ENCODE results near the gene NPDC1. TPM values are rescaled to one million over a fixed set of nuclear protein-coding genes. Genes with fewer than 3 reads are reported as not detected.
"Not testable (repeated sequence)": the region's sequence is repeated elsewhere in the genome, so short reads cannot be mapped to it uniquely, and the experiment has no call there.

The NPDC1 gene
- total RNA-seq, 1 experiment from 2014 or later, result 73.9 TPM

DNA sequence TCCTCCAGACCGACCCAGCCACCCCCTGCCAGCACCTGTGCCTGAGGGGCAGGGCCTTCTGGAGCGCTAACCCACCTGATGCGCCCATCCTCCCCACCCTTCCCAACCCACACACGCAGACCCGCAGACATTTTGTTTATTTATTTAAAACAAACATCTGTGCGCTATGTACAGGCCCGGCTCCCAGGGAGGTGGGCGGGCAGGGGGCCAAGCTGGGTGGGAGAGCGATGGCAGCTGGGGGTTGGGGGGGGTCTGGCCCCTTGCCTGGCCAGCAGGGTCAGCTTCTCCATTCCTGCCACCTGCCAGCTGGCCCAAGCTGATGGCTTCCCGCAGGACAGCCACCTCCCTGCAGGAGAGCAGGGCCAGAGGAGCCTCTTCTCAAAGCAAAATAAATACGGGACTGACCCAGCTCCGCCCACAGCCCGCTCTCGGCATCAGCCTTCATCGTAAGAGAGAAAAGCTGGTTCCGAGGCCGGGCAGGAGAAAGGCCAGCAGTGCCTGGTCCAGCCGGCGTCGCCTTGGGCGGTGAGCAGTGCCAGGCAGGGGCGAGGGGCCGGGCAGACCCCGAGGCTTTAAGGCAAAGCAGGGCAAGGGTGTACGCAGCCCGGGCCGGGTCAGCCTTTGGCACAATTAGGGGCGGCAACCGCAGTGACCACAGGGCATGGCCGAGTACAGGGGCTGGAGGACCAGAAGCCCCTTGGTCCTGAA, 38.7 kb downstream of the NPDC1 start:
- intact Hi-C loops (cut with micrococcal nuclease; ENCODE audit: unreplicated experiment), result no loop called here
- Histone ChIP-seq H3K27ac (ENCODE audit: low read depth, low read length, poor library complexity, severe bottlenecking) (no peak overlapping the region), H3K4me1 (ENCODE audit: insufficient read depth, low read length, poor library complexity, severe bottlenecking) (no peaks in the 10 kb centered on the region), H3K27me3 (replicated peaks; ENCODE audit: insufficient read depth, low read depth, low read length, poor library complexity) (no peaks in the 10 kb centered on the region), H3K9me3 (ENCODE audit: low read depth, low read length, poor library complexity, severe bottlenecking) (no peaks in the 10 kb centered on the region), H3K36me3 (ENCODE audit: insufficient read depth, low read length, poor library complexity, severe bottlenecking) (peaks cover 3% of the 10 kb centered on the region), H3K4me3 (ENCODE audit: low read depth, low read length, poor library complexity, severe bottlenecking) (no peak overlapping the region)
- TF ChIP-seq EZH2 (IDR thresholded peaks at IDR 0.05; ENCODE audit: borderline replicate concordance, low read depth, low read length, poor library complexity, severe bottlenecking), result no peak
- TF ChIP-seq, protein P1, sequence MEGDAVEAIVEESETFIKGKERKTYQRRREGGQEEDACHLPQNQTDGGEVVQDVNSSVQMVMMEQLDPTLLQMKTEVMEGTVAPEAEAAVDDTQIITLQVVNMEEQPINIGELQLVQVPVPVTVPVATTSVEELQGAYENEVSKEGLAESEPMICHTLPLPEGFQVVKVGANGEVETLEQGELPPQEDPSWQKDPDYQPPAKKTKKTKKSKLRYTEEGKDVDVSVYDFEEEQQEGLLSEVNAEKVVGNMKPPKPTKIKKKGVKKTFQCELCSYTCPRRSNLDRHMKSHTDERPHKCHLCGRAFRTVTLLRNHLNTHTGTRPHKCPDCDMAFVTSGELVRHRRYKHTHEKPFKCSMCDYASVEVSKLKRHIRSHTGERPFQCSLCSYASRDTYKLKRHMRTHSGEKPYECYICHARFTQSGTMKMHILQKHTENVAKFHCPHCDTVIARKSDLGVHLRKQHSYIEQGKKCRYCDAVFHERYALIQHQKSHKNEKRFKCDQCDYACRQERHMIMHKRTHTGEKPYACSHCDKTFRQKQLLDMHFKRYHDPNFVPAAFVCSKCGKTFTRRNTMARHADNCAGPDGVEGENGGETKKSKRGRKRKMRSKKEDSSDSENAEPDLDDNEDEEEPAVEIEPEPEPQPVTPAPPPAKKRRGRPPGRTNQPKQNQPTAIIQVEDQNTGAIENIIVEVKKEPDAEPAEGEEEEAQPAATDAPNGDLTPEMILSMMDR (conservative IDR thresholded peaks at IDR 0.05; ENCODE audit: low read depth, low read length), result no peak
- POLR2A ChIA-PET (ENCODE audit: low non-redundant PET), result no interaction called here
- no peak for DNase-seq (ENCODE audit: low spot score)
- CTCF ChIA-PET, result no interaction called here
- BruUV-seq (replicated peaks), result no TSS peak

DNA sequence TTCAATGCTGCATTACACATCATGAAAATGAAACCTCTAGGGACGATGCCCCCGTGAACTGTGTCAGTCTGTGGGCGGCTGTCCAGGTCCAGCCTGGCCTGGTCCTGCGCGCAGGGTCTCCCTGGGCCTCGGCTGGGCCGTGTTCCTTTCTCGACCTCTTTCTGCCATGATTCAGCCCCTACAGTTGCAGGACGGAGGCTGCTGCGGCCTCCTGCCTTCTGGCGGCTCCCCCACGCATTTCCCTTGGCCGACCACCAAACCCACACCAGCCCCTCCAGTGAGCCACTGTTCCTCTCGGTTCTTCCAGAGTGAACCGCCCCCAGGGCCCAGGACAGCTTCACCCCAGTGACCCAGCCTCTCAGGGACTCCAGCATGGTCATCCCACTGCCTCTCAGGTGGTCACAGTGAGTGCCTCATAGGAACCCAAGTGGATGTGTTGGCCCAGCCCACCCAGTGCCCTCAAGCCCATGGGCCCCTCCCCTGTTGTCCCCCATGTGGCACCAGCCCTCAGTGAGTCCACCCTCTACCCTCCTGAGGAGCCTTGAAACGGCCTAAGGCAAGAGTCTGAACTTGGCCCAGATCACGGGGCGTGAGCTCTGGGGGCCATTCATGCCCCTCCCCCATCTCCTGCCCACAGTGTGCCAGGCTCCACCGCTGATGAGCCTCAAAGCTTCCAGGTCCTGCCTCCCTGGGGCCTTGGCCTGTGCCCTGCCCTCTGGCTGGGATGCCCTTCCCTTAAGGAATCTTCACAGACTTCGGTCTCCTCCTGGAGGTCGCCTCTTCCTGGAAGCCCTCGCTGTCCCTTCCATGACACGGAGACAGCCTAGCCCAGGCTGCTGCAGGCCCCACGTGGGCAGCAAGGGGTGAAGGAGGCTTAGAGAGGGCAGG, 39.6 kb downstream of the NPDC1 start:
- Histone ChIP-seq H3K9me3 (ENCODE audit: low read depth, low read length, poor library complexity, severe bottlenecking) (no peaks in the 10 kb centered on the region), H3K36me3 (ENCODE audit: insufficient read depth, low read length, poor library complexity, severe bottlenecking) (peaks cover 3% of the 10 kb centered on the region), H3K4me3 (ENCODE audit: low read depth, low read length, poor library complexity, severe bottlenecking) (no peak overlapping the region), H3K4me1 (ENCODE audit: insufficient read depth, low read length, poor library complexity, severe bottlenecking) (no peaks in the 10 kb centered on the region), H3K27me3 (replicated peaks; ENCODE audit: insufficient read depth, low read depth, low read length, poor library complexity) (no peaks in the 10 kb centered on the region), H3K27ac (ENCODE audit: low read depth, low read length, poor library complexity, severe bottlenecking) (no peak overlapping the region)
- intact Hi-C loops (cut with micrococcal nuclease; ENCODE audit: unreplicated experiment), result no loop called here
- no TSS peak for BruUV-seq (replicated peaks)
- ChIA-PET CTCF (no interaction called here), POLR2A (ENCODE audit: low non-redundant PET) (no interaction called here)
- TF ChIP-seq EZH2 (IDR thresholded peaks at IDR 0.05; ENCODE audit: borderline replicate concordance, low read depth, low read length, poor library complexity, severe bottlenecking), result no peak
- TF ChIP-seq, protein P1 (conservative IDR thresholded peaks at IDR 0.05; ENCODE audit: low read depth, low read length), result no peak
- DNase-seq (ENCODE audit: low spot score), result no peak

DNA sequence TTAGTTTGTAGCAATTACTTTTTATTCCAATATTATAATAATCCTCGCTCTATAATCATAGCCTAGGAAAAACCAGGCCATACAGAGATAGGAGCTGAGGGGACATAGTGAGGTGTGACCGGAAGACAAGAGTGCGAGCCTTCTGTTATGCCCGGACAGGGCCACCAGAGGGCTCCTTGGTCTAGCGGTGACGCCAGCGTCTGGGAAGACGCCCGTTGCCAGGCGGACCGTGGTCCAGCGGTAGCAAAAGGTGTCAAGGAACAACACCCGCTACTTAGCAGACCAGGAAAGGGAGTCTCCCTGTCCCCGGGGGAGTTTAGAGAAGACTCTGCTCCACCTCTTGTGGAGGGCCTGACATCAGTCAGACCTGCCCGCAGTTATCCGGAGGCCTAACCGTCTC, 41.7 kb downstream of the NPDC1 start:
- H3K36me3 ChIP-seq (ENCODE audit: insufficient read depth, low read length, poor library complexity, severe bottlenecking); H3K4me3 ChIP-seq (ENCODE audit: low read depth, low read length, poor library complexity, severe bottlenecking); H3K4me1 ChIP-seq (ENCODE audit: insufficient read depth, low read length, poor library complexity, severe bottlenecking); H3K27ac ChIP-seq (ENCODE audit: low read depth, low read length, poor library complexity, severe bottlenecking); intact Hi-C loops (cut with micrococcal nuclease; ENCODE audit: unreplicated experiment); DNase-seq (ENCODE audit: low spot score); H3K27me3 ChIP-seq (replicated peaks; ENCODE audit: insufficient read depth, low read depth, low read length, poor library complexity); CTCF ChIA-PET; H3K9me3 ChIP-seq (ENCODE audit: low read depth, low read length, poor library complexity, severe bottlenecking); BruUV-seq (replicated peaks); POLR2A ChIA-PET (ENCODE audit: low non-redundant PET): not testable (repeated sequence)
- TF ChIP-seq, protein P1 (conservative IDR thresholded peaks at IDR 0.05; ENCODE audit: low read depth, low read length), result peak; percentile 36

Data from A673 (cell line).